Measurements from ENCODE around the gene P2RY13.

The P2RY13 gene

DNA sequence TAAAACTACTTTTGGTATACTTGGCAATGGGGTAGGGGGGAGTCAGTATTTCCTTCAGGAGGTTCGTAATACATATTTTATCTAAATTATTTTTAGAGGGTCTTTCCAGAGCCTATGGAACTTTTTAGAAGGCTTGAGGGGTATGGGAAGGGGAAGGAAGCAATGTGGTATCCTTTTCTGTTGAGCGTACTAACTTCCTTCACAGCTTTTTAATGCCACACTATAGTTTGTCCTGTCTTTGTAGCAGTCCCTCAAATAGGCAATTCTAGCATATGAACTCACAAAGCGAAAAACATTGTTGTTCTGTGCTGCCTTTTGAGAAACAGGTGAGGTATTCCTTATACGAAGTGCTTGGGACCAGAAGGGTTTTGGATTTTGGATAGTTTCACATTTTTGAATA lies 22.3 kb upstream of the P2RY13 start:
- no peaks in the 10 kb centered on the region for H3K9me2 ChIP-seq (replicated peaks; ENCODE audit: low read depth, low read length)
- peaks cover 45% of the 10 kb centered on the region; the same call in 1 of the 2 replicates for H3K36me3 ChIP-seq (ENCODE audit: insufficient read depth, low read length)
- H3F3A ChIP-seq (ENCODE audit: low read depth): no peaks in the 10 kb centered on the region
- H3K4me3 ChIP-seq (ENCODE audit: low read length, poor library complexity, severe bottlenecking): no peak overlapping the region
- no peak overlapping the region for H2AFZ ChIP-seq (ENCODE audit: low read length)
- TF ChIP-seq EZH2phosphoT487 (IDR thresholded peaks at IDR 0.05; ENCODE audit: borderline replicate concordance): no peak
- TF ChIP-seq, protein P1, sequence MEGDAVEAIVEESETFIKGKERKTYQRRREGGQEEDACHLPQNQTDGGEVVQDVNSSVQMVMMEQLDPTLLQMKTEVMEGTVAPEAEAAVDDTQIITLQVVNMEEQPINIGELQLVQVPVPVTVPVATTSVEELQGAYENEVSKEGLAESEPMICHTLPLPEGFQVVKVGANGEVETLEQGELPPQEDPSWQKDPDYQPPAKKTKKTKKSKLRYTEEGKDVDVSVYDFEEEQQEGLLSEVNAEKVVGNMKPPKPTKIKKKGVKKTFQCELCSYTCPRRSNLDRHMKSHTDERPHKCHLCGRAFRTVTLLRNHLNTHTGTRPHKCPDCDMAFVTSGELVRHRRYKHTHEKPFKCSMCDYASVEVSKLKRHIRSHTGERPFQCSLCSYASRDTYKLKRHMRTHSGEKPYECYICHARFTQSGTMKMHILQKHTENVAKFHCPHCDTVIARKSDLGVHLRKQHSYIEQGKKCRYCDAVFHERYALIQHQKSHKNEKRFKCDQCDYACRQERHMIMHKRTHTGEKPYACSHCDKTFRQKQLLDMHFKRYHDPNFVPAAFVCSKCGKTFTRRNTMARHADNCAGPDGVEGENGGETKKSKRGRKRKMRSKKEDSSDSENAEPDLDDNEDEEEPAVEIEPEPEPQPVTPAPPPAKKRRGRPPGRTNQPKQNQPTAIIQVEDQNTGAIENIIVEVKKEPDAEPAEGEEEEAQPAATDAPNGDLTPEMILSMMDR (conservative IDR thresholded peaks at IDR 0.05; ENCODE audit: low read length): no peak
- H3K27me3 ChIP-seq (ENCODE audit: insufficient read depth, low read length, poor library complexity, severe bottlenecking): no peaks in the 10 kb centered on the region
- no peaks in the 10 kb centered on the region for H3K9me3 ChIP-seq (ENCODE audit: insufficient read depth, low read depth, low read length)
- peaks cover 19% of the 10 kb centered on the region for H3K4me1 ChIP-seq (ENCODE audit: insufficient read depth, low read length, poor library complexity, severe bottlenecking)
- no peak overlapping the region for H3K9ac ChIP-seq (ENCODE audit: low read depth, low read length, poor library complexity, severe bottlenecking)
- no peaks in the 10 kb centered on the region for H4K20me1 ChIP-seq (ENCODE audit: insufficient read depth, low read length, poor library complexity, severe bottlenecking)
- H3K4me2 ChIP-seq (ENCODE audit: low read depth, low read length, poor library complexity, severe bottlenecking): no peak overlapping the region
- H3K79me2 ChIP-seq (ENCODE audit: insufficient read depth, low read length): no peaks in the 10 kb centered on the region

DNA sequence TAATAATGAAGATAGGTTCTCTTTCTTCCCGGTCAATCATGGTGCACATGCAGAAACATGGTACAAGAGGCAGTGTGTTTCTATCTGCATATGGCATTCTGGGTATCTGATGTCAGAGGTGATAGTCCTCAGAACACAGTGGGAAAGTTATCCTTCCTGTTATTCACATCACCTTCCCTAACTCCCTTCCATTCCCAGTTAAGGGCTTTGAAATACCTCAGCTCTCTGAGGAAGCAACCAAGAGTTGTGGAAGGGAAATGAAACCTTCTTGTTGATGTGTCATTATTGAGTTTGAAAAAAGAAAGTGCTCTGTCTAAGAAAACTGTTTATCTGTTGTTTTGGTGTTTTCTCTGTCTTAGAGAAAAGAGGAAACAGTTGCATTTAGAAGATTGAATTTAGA lies 21.9 kb upstream of the P2RY13 start:
- H3K9me2 ChIP-seq (replicated peaks; ENCODE audit: low read depth, low read length): no peaks in the 10 kb centered on the region
- peaks cover 41% of the 10 kb centered on the region; the same call in 1 of the 2 replicates for H3K36me3 ChIP-seq (ENCODE audit: insufficient read depth, low read length)
- TF ChIP-seq, protein P1 (conservative IDR thresholded peaks at IDR 0.05; ENCODE audit: low read length): no peak
- TF ChIP-seq EZH2phosphoT487 (IDR thresholded peaks at IDR 0.05; ENCODE audit: borderline replicate concordance): no peak
- no peak overlapping the region for H3K4me2 ChIP-seq (ENCODE audit: low read depth, low read length, poor library complexity, severe bottlenecking)
- no peak overlapping the region for H3K9ac ChIP-seq (ENCODE audit: low read depth, low read length, poor library complexity, severe bottlenecking)
- H2AFZ ChIP-seq (ENCODE audit: low read length): no peak overlapping the region
- no peak overlapping the region for H3K4me3 ChIP-seq (ENCODE audit: low read length, poor library complexity, severe bottlenecking)
- H3K79me2 ChIP-seq (ENCODE audit: insufficient read depth, low read length): no peaks in the 10 kb centered on the region
- no peaks in the 10 kb centered on the region for H3K9me3 ChIP-seq (ENCODE audit: insufficient read depth, low read depth, low read length)
- no peaks in the 10 kb centered on the region for H3F3A ChIP-seq (ENCODE audit: low read depth)
- H3K4me1 ChIP-seq (ENCODE audit: insufficient read depth, low read length, poor library complexity, severe bottlenecking): peaks cover 23% of the 10 kb centered on the region
- no peaks in the 10 kb centered on the region for H3K27me3 ChIP-seq (ENCODE audit: insufficient read depth, low read length, poor library complexity, severe bottlenecking)
- no peaks in the 10 kb centered on the region for H4K20me1 ChIP-seq (ENCODE audit: insufficient read depth, low read length, poor library complexity, severe bottlenecking)

DNA sequence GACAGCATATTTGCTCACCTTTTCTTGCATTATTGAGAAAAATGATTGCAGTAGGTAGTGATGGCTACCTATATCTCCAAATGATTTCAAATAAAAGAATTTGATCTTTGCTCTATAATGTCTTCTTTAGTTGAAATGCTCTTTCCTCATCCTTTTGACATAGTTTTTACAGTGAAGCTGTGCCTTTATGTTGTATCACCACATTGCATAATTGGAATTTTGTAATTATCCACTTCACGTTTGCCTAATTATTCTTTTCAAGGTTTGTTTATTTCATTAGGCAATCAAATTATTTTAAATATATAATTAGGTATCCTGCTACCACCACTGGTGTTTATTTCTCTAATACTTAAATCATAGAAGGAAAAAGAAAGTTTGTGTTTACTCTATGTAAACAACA lies 21.3 kb upstream of the P2RY13 start:
- no peaks in the 10 kb centered on the region for H3K9me2 ChIP-seq (replicated peaks; ENCODE audit: low read depth, low read length)
- no peak overlapping the region for H2AFZ ChIP-seq (ENCODE audit: low read length)
- H3K4me1 ChIP-seq (ENCODE audit: insufficient read depth, low read length, poor library complexity, severe bottlenecking): peaks cover 26% of the 10 kb centered on the region
- H3K9me3 ChIP-seq (ENCODE audit: insufficient read depth, low read depth, low read length): no peaks in the 10 kb centered on the region
- H4K20me1 ChIP-seq (ENCODE audit: insufficient read depth, low read length, poor library complexity, severe bottlenecking): no peaks in the 10 kb centered on the region
- H3K4me2 ChIP-seq (ENCODE audit: low read depth, low read length, poor library complexity, severe bottlenecking): no peak overlapping the region
- no peak overlapping the region for H3K9ac ChIP-seq (ENCODE audit: low read depth, low read length, poor library complexity, severe bottlenecking)
- no peaks in the 10 kb centered on the region for H3F3A ChIP-seq (ENCODE audit: low read depth)
- TF ChIP-seq, protein P1 (conservative IDR thresholded peaks at IDR 0.05; ENCODE audit: low read length): no peak
- no peak for TF ChIP-seq EZH2phosphoT487 (IDR thresholded peaks at IDR 0.05; ENCODE audit: borderline replicate concordance)
- H3K27me3 ChIP-seq (ENCODE audit: insufficient read depth, low read length, poor library complexity, severe bottlenecking): no peaks in the 10 kb centered on the region
- no peaks in the 10 kb centered on the region for H3K79me2 ChIP-seq (ENCODE audit: insufficient read depth, low read length)
- H3K36me3 ChIP-seq (ENCODE audit: insufficient read depth, low read length): peaks cover 36% of the 10 kb centered on the region; the same call in 1 of the 2 replicates
- H3K4me3 ChIP-seq (ENCODE audit: low read length, poor library complexity, severe bottlenecking): no peak overlapping the region
